ENCODE data around the gene MYBBP1A.

GRCh38 chr17:4538236-4539002 lies 16.8 kb downstream of the MYBBP1A start:
- TF ChIP-seq POLR2A (IDR thresholded peaks at IDR 0.05; ENCODE audit: low read length) (no peak), GATA1 (IDR thresholded peaks at IDR 0.05; ENCODE audit: low read depth, low read length) (no peak)

Measured in erythroblast (primary cell).